GM18505 (cell line): Measurements from ENCODE around the gene NFX1.
"Not testable (repeated sequence)": the region's sequence is repeated elsewhere in the genome, so short reads cannot be mapped to it uniquely, and the experiment has no call there.

Experiments used
- ATAC-seq: cut with Tn5 transposase; IDR thresholded peaks from one replicate; pipeline ENCODE4 v1.9.1; 2021; ENCODE audit not compliant: unreplicated experiment
- POLR2A ChIP-seq: IDR thresholded peaks from 4 replicates; pipeline ENCODE4 v1.6.1; 2011; ENCODE audit warnings: borderline replicate concordance; ENCODE audit not compliant: insufficient read depth, insufficient read length; ENCODE audit errors: extremely low read depth

The NFX1 gene

GRCh38 chr9:33374190-33374589, 83.9 kb downstream of the NFX1 start:
- no peak for TF ChIP-seq POLR2A
- no peak for ATAC-seq

- TF ChIP-seq POLR2A: no peak
- ATAC-seq: no peak
Measured at GRCh38 chr9:33374634-33375237, 84.4 kb downstream of the NFX1 start.

- ATAC-seq: no peak
- no peak for TF ChIP-seq POLR2A
Measured at GRCh38 chr9:33375238-33375840, 85.0 kb downstream of the NFX1 start.

GRCh38 chr9:33375841-33376321, 85.6 kb downstream of the NFX1 start:
- no peak for TF ChIP-seq POLR2A
- no peak for ATAC-seq

GRCh38 chr9:33377089-33377715, 86.9 kb downstream of the NFX1 start:
- no peak for ATAC-seq
- TF ChIP-seq POLR2A: no peak

GRCh38 chr9:33378121-33378795, 87.9 kb downstream of the NFX1 start:
- no peak for ATAC-seq
- TF ChIP-seq POLR2A: no peak

- no peak for TF ChIP-seq POLR2A
- ATAC-seq: no peak
Measured at GRCh38 chr9:33379666-33380389, 89.5 kb downstream of the NFX1 start.

GRCh38 chr9:33380390-33381094, 90.2 kb downstream of the NFX1 start:
- ATAC-seq: no peak
- TF ChIP-seq POLR2A: no peak

- ATAC-seq: no peak
- TF ChIP-seq POLR2A: no peak
Measured at GRCh38 chr9:33381231-33381791, 91.0 kb downstream of the NFX1 start.

- ATAC-seq: not testable (repeated sequence)
Measured at GRCh38 chr9:33382397-33382796, 92.1 kb downstream of the NFX1 start.

GRCh38 chr9:33383396-33383795, 93.1 kb downstream of the NFX1 start:
- ATAC-seq: not testable (repeated sequence)

GRCh38 chr9:33385536-33385935, 95.2 kb downstream of the NFX1 start:
- not testable (repeated sequence) for ATAC-seq

GRCh38 chr9:33385979-33386640, 95.8 kb downstream of the NFX1 start:
- not testable (repeated sequence) for ATAC-seq

GRCh38 chr9:33386641-33386996, 96.3 kb downstream of the NFX1 start:
- ATAC-seq: not testable (repeated sequence)

GRCh38 chr9:33386998-33387397, 96.7 kb downstream of the NFX1 start:
- not testable (repeated sequence) for ATAC-seq
